Ammon's horn (tissue), 1 donor: Measurements from ENCODE around the gene ADGRG3.
"Not testable (repeated sequence)": the region's sequence is repeated elsewhere in the genome, so short reads cannot be mapped to it uniquely, and the experiment has no call there.

Source experiments
- DNase-seq: peaks from one replicate; pipeline ENCODE4 v3.0.0-alpha.2; 2016; ENCODE audit warnings: low spot score

Gene ADGRG3

GRCh38 chr16:57697896-57698537 lies 29.9 kb downstream of the ADGRG3 start:
- DNase-seq = no peak

- no peak for DNase-seq
These were observed 30.8 kb downstream of the ADGRG3 start for GRCh38 chr16:57698812-57699405.

DNA sequence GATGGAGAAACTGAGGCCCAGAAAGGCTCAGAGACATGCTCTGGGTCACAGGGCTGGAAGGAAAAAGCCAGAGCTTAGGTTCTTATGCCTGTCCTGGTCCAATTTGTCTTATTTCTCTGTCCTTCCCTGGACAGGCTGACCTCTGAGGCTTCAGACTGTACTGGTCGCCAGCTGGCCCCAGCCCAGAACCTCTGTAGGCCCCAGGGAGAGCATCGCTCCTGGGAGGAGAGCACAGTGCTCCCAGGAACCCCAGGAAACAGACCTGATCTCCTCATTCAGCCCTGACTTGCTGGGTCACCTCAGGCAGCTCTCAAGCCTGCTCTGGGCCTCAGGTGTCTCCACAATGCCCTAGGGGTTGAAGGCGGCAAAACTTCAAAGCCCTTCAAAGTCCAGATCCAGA lies 31.4 kb downstream of the ADGRG3 start:
- DNase-seq = no peak

- DNase-seq = no peak
These were observed 31.8 kb downstream of the ADGRG3 start for GRCh38 chr16:57699899-57700298.

- DNase-seq = no peak
These were observed 32.9 kb downstream of the ADGRG3 start for GRCh38 chr16:57700781-57701551.

DNA sequence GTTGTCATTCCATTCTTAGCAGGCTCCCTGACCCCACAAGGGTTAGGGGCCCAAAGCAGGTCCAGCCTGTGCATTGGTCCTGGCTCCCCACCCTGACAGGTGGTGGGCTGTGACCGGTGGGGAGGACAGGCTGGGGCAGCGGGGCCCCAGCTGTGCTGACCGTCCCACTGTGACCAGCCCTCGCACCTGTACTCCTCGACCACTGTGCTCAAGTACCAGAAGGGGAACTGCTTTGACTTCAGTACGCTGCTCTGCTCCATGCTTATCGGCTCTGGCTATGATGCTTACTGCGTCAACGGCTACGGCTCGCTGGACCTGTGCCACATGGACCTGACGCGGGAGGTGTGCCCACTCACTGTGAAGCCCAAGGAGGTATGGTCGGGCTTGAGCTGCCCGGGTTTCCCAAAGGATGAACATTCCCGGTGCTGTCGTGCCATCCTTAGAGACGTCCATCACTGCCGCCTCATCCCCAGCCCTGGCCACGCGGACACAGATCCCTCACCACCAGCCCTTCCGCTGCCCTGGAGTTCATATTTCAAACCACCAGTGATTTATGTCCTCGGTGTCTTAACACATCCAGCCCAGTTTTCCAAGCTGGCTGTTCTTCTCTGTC lies 33.8 kb downstream of the ADGRG3 start:
- no peak for DNase-seq

GRCh38 chr16:57703416-57704010 lies 35.4 kb downstream of the ADGRG3 start:
- DNase-seq = no peak

DNA sequence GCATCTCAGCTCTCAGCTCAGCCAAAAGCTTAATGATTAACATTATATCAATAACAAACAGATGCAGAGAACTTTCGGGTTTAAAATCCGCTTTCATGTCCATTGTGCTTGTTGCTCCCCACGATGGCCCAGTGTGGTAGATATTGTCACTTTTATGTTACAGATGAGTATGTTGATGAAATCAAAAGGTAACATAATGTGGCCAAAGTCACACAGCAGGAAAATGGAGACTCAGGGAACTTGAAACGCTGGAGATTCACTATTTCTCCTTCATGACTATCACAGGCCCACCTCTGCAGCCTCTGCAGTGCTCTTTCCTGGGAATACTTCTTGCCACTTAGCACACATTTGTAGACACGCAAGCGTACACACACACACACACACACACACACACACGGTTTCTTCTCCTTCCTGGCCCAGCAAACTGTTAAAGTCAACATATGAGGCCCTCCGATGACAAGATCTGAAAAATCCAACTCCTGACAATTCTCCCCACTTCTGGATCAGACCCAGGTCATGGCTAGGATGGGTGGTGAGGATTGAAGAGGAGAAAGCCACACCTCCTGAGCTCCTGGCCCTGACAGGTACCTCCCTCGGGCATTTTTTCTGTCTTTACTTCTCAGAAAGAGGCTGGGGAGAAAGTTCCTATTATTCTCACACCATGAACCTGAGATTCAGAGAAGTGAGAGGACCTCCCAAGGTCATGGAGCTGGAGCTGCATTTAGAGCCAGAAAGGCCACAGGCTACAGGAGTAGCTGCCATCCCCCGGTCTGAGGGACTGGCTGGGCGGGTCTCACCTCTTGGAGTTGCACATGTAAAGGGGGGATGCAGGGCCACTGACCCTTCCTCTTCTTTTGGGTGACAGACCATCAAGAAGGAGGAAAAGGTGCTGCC lies 36.2 kb downstream of the ADGRG3 start:
- DNase-seq = no peak

- no peak for DNase-seq
These were observed 37.1 kb downstream of the ADGRG3 start for GRCh38 chr16:57704905-57705852.

- no peak for DNase-seq
These were observed 38.6 kb downstream of the ADGRG3 start for GRCh38 chr16:57706717-57707116.

DNA sequence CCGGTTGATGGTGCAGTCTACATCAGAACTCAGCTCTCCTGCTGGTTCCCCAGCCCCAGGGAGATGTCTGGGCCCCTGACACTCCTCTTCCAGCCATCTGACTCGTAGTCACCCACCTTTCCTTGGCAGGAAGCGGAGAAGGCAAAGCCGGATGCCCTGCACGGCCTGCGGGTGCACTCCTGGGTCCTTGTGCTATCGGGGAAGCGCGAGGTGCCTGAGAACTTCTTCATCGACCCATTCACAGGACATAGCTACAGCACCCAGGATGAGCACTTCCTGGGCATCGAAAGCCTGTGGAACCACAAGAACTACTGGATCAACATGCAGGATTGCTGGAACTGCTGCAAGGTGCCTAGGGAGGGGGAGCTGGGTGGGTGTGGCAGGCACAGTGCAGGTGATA lies 39.2 kb downstream of the ADGRG3 start:
- DNase-seq = no peak

DNA sequence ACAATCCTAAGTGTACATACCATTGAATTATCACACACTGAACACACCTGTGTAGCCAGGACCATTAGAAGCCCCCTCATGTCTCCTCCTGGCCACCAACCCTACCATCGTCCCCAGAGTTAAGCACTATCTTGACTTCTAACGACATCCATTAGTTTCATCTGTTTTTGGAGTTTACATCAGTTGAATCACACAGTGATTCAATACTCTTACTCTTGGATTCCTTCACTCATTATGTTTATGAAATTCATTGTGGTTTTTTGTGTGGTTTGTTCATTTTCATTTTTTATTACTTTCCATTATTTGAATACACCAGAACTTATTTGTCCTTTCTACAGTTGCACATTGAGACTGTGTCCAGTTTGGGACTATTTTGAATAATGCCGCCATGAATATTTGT lies 40.1 kb downstream of the ADGRG3 start:
- no peak for DNase-seq

DNA sequence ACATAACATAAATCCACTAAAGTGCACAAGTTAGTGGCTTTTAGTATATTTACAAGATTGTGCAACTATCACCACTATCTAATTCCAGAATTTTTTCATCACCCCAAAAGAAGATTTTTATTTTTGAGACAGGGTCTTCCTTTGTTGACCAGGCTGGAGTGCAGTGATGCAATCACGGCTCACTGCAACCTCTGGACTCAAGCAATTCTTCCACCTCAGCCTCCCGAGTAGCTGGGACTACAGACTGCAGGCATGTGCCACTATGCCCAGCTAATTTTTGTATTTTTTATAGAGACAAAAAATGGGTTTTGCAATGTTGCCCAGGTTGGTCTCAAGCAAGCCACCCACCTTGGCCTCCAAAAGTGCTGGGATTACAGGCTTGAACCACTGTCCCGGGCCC lies 41.6 kb downstream of the ADGRG3 start:
- DNase-seq = no peak

DNA sequence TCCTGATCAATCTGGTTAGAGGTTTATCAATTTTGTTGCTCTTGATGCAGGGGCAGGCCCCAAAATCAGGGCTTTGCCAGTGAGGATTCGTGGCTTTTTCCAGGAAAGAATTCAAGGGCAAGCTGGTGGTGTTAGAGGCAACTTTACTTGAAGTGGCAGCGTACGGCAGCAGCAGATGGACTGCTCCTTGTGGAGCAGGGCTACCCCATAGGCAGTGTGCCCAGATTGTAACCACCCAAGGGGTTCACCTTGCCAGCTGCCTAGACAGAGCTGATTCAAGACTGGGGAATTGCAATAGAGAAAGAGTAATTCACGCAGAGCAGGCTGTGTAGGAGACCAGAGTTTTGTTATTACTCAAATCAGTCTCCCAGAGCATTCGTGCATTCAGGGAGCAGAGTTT lies 43.2 kb downstream of the ADGRG3 start:
- no peak for DNase-seq

- no peak for DNase-seq
These were observed 43.9 kb downstream of the ADGRG3 start for GRCh38 chr16:57711993-57712392.

DNA sequence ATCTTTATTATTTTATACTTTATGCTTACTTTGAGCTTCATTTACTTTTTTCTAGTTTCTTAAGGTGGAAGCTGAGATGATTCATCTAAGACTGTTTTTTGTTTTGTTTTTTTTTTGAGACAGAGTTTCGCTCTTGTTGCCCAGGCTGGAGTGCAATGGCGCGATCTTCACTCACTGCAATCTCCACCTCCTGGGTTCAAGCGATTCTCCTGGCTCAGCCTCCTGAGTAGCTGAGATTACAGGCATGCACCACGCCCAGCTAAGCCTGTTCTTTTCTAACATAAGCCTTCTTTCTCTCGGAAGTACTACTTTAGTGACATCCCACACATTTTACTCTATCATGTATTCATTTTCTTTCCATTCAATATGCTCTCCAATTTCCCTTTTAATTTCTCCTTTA lies 44.5 kb downstream of the ADGRG3 start:
- DNase-seq = not testable (repeated sequence)

DNA sequence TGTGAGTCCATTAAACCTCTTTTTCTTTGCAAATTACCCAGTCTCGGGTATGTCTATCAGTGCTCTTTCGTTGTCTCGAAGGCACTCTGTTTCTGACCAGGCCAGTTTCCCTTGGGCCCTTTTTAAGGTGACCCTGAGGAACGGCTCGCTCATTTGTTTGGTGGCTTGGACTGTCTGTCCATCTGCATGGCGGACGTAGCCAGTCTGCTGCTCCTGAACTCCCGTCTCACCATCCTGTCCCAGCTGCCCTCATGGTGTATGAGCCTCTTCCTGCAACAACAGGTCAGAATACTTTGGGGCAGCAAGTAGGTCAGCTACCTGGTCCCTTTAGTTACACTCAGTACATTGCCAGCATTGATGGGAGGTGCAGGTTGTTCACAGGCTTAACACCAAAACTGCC lies 45.5 kb downstream of the ADGRG3 start:
- no peak for DNase-seq

GRCh38 chr16:57714047-57714446 lies 45.9 kb downstream of the ADGRG3 start:
- DNase-seq = no peak

DNA sequence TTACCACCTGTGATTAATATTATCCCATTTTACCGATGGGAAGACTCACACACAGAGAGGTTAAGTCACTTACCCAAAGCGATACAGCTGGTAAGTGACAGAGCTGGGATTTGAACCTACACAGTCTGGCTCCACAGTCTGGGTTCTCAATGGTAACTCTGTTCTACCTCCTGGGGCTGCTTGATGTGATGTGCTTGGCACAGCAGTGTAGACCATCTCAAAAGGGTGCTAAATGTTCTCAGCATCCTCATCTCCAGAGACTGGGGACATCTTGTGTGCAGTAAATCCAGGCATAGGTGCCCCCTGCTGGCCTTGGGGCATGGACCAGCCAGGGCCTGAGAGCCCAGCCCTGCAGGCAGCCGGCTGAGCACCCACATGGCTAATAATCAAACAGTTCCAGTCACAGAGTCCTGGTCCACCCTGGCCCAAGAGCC lies 52.1 kb downstream of the ADGRG3 start:
- DNase-seq = peak; percentile 57
